B cell (primary cell): Measurements from ENCODE around the gene POLR1E. TPM values are rescaled to one million over a fixed set of nuclear protein-coding genes. Genes with fewer than 3 reads are reported as not detected.
"Not testable (repeated sequence)": the region's sequence is repeated elsewhere in the genome, so short reads cannot be mapped to it uniquely, and the experiment has no call there.

ENCODE experiments used
- ATAC-seq: fragments of 200-7000 bp; cut with Tn5 transposase; one replicate; pipeline ENCODE4 v1.10.0; 2021; ENCODE audit warnings: low read depth, mild to moderate bottlenecking, moderate number of reproducible peaks, moderate library complexity
- CTCF ChIA-PET: fragments of 350-600 bp; sonication (Branson Sonifier 250); formaldehyde crosslinking; loops from one replicate; lab custom pipeline; 2021; ENCODE audit warnings: antibody characterized with exemption, inconsistent platforms; lab: Charles Lee
- POLR2A ChIA-PET: fragments of 350-600 bp; sonication (Branson Sonifier 250); formaldehyde crosslinking; loops from one replicate; lab custom pipeline; 2021; ENCODE audit warnings: antibody characterized with exemption; lab: Charles Lee
- DNase-seq: peaks from one replicate; pipeline ENCODE4 v3.0.0; 2013
- H2AFZ ChIP-seq: 2 replicates; pipeline ENCODE4 v1.6.1; 2012; ENCODE audit warnings: mild to moderate bottlenecking, low read depth, low read length; ENCODE audit not compliant: insufficient read depth, poor library complexity, severe bottlenecking
- H3K27ac ChIP-seq, 2 donors: 1 replicate in 1 of 2; 2 replicates in 1 of 2; pipeline ENCODE4 v1.5.1; 2012 to 2013; ENCODE audit warnings: low read length in 2 of 2, mild to moderate bottlenecking in 2 of 2, moderate library complexity in 1 of 2
- H3K27me3 ChIP-seq, 4 experiments: fragments of 200-600 bp in 1 of 4; sonication (generic) in 1 of 4; replicated peaks in 1 of 4; 1 replicate in 2 of 4; 2 replicates in 2 of 4; pipeline versions ENCODE4 v1.6.1 to v1.7.0; 2013 to 2016; ENCODE audit warnings: low read length in 3 of 4, mild to moderate bottlenecking in 2 of 4, mixed read lengths in 1 of 4, moderate library complexity in 1 of 4; ENCODE audit not compliant: insufficient read depth in 4 of 4, control insufficient read depth in 3 of 4; ENCODE audit errors: control extremely low read depth in 1 of 4
- H3K36me3 ChIP-seq, 2 experiments: replicated peaks in 1 of 2; 1 replicate in 1 of 2; 2 replicates in 1 of 2; pipeline versions ENCODE4 v1.6.1 to v1.7.1; 2013; ENCODE audit warnings: low read length in 1 of 2; ENCODE audit not compliant: insufficient read depth in 2 of 2, control insufficient read depth in 1 of 2; ENCODE audit errors: control extremely low read depth in 1 of 2, extremely low read depth in 1 of 2
- H3K4me1 ChIP-seq, 2 donors: fragments of 200-600 bp in 1 of 2; sonication (generic) in 1 of 2; 1 replicate in 1 of 2; 2 replicates in 1 of 2; pipeline versions ENCODE4 v1.5.1 to v1.6.1; 2013 to 2017; ENCODE audit warnings: low read length in 2 of 2; ENCODE audit not compliant: control insufficient read depth in 2 of 2, insufficient read depth in 2 of 2
- H3K4me2 ChIP-seq: replicated peaks from 2 replicates; pipeline ENCODE3; 2012; ENCODE audit warnings: mild to moderate bottlenecking, low read depth, low read length; ENCODE audit not compliant: poor library complexity, severe bottlenecking
- H3K4me3 ChIP-seq, 5 experiments: fragments of 200-600 bp in 1 of 5; sonication (generic) in 1 of 5; 1 replicate in 3 of 5; 2 replicates in 2 of 5; pipeline versions ENCODE4 v1.5.1 to v1.7.0; 2011 to 2016; ENCODE audit warnings: low read length in 4 of 5, mild to moderate bottlenecking in 4 of 5, low read depth in 2 of 5, control low read depth in 1 of 5, moderate library complexity in 1 of 5; ENCODE audit not compliant: insufficient read depth in 1 of 5; ENCODE audit errors: control extremely low read depth in 1 of 5, extremely low read depth in 1 of 5
- H3K79me2 ChIP-seq: fragments of 200-600 bp; sonication (generic); one replicate; pipeline ENCODE4 v1.6.0; 2016; ENCODE audit warnings: low read length; ENCODE audit not compliant: control insufficient read depth, insufficient read depth
- H3K9ac ChIP-seq: fragments of 200-600 bp; sonication (generic); 2 replicates; pipeline ENCODE4 v1.6.1; 2017; ENCODE audit warnings: mild to moderate bottlenecking, low read length, moderate library complexity
- H3K9me3 ChIP-seq, 3 donors: one replicate each; pipeline versions ENCODE4 v1.6.1 to v1.7.1; 2013; ENCODE audit warnings: low read length in 2 of 3; ENCODE audit not compliant: control insufficient read depth in 2 of 3, insufficient read depth in 1 of 3; ENCODE audit errors: control extremely low read depth in 1 of 3
- H4K20me1 ChIP-seq: 2 replicates; pipeline ENCODE4 v1.6.0; 2012; ENCODE audit warnings: mild to moderate bottlenecking, low read length; ENCODE audit not compliant: insufficient read depth, control insufficient read depth, poor library complexity, severe bottlenecking
- H3K27ac Mint-ChIP-seq: one replicate; pipeline ENCODE4 v1.8.0; 2021; ENCODE audit warnings: mixed read lengths
- H3K27me3 Mint-ChIP-seq: one replicate; pipeline ENCODE4 v1.8.0; 2021; ENCODE audit warnings: mixed read lengths
- H3K4me1 Mint-ChIP-seq: one replicate; pipeline ENCODE4 v1.8.0; 2021; ENCODE audit warnings: mixed read lengths
- H3K4me3 Mint-ChIP-seq: one replicate; pipeline ENCODE4 v1.8.0; 2021; ENCODE audit warnings: mixed read lengths
- H3K9me3 Mint-ChIP-seq: one replicate; pipeline ENCODE4 v1.8.0; 2022; ENCODE audit warnings: mixed read lengths; ENCODE audit not compliant: insufficient read depth
- EZH2 ChIP-seq: IDR thresholded peaks from 2 replicates; pipeline ENCODE4 v1.6.1; 2012; ENCODE audit warnings: borderline replicate concordance, low read depth, mild to moderate bottlenecking, moderate library complexity, low read length; ENCODE audit not compliant: insufficient read depth, poor library complexity, severe bottlenecking
- WGBS: methylation state at CpG from one replicate; pipeline ENCODE4 v1.1.5; 2013; ENCODE audit warnings: missing lambda C conversion rate; ENCODE audit not compliant: insufficient coverage; 5-methylcytosine and 5-hydroxymethylcytosine counted together
- intact Hi-C: fragments of 100-400 bp; cut with micrococcal nuclease; formaldehyde crosslinking; loops from one replicate; pipeline ENCODE4 v1.10.0; 2022
- polyA plus RNA-seq: library from polyadenylated mRNA; depleted of rRNA; stranded (reverse); fragments of >200 nt; gene quantifications from 2 replicates; pipeline ENCODE4 v1.2.3, GENCODE V29; 2012
- total RNA-seq, 2 donors: library from RNA; stranded (reverse); fragments of 120-200 nt in 1 of 2; gene quantifications; 1 replicate in 1 of 2; 2 replicates in 1 of 2; pipeline versions ENCODE4 v1.2.3 to v1.2.4, GENCODE V29; 2013 to 2022
- TF ChIP-seq, protein P1 (sequence below): fragments of 200-600 bp; IDR thresholded peaks from one replicate; pipeline ENCODE4 v1.8.0; 2022; ENCODE audit warnings: antibody characterized with exemption, mild to moderate bottlenecking

POLR1E gene
- total and polyA plus RNA-seq, 2 donors (not counting 1 experiment from before 2014, with no cell fraction given), result 11.6 to 31.0 TPM

DNA sequence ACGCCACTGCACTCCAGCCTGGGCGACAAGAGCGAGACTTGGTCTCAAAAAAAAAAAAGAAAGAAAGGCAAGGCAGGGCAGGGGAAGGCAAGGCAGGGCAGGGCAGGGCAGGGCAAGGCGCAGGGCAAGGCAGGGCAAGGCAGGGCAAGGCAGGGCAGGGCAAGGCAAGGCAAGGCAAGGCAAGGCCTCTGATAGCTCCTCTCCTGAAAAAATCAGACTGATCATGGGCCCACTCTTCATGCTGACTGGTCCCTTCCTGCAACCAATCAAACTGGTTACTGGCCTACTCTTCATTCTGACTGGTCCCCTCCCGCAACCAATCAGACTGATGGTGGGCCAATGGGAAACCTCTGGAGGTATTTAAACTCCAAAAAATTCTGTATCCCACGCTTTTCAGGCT, 17.1 kb upstream of the POLR1E start:
- no peak overlapping the region for H3K4me3 Mint-ChIP-seq
- DNase-seq (no peak), ATAC-seq (no peak)
- H3K9ac ChIP-seq, result no peak overlapping the region
- no peak overlapping the region for H3K4me3 ChIP-seq
- WGBS, result 98% methylated on average over 6 of the region's 6 CpGs
- no peaks in the 10 kb centered on the region for H4K20me1 ChIP-seq
- H3K27ac ChIP-seq, result no peak overlapping the region
- H3K4me1 ChIP-seq, result peaks cover 15 to 22% of the 10 kb centered on the region in 2 donors
- H3K27me3 ChIP-seq, result no peaks in the 10 kb centered on the region
- no peaks in the 10 kb centered on the region for H3K27me3 Mint-ChIP-seq
- H3K27ac Mint-ChIP-seq, result no peak overlapping the region
- TF ChIP-seq, protein P1, sequence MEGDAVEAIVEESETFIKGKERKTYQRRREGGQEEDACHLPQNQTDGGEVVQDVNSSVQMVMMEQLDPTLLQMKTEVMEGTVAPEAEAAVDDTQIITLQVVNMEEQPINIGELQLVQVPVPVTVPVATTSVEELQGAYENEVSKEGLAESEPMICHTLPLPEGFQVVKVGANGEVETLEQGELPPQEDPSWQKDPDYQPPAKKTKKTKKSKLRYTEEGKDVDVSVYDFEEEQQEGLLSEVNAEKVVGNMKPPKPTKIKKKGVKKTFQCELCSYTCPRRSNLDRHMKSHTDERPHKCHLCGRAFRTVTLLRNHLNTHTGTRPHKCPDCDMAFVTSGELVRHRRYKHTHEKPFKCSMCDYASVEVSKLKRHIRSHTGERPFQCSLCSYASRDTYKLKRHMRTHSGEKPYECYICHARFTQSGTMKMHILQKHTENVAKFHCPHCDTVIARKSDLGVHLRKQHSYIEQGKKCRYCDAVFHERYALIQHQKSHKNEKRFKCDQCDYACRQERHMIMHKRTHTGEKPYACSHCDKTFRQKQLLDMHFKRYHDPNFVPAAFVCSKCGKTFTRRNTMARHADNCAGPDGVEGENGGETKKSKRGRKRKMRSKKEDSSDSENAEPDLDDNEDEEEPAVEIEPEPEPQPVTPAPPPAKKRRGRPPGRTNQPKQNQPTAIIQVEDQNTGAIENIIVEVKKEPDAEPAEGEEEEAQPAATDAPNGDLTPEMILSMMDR, result no peak
- no peak for TF ChIP-seq EZH2
- H3K36me3 ChIP-seq, result no peaks in the 10 kb centered on the region
- H3K4me1 Mint-ChIP-seq, result peaks cover 20% of the 10 kb centered on the region
- no peak overlapping the region for H3K4me2 ChIP-seq
- ChIA-PET POLR2A (interaction anchor here (0.7 kb wide), 2 partner anchors 129 to 131 kb away, joined by 4 to 6 read pairs; no protein-coding TSS in a partner anchor), CTCF (no interaction called here)
- H3K9me3 ChIP-seq, result no peaks in the 10 kb centered on the region
- H3K9me3 Mint-ChIP-seq, result no peaks in the 10 kb centered on the region
- intact Hi-C loops, result loop anchor here (5.0 to 10.0 kb wide), 3 partner anchors 109 to 1734 kb away; partner anchors contain the start of genes CREB3, FBXO10 and TLN1
- peaks cover 14% of the 10 kb centered on the region for H3K79me2 ChIP-seq
- no peak overlapping the region for H2AFZ ChIP-seq

DNA sequence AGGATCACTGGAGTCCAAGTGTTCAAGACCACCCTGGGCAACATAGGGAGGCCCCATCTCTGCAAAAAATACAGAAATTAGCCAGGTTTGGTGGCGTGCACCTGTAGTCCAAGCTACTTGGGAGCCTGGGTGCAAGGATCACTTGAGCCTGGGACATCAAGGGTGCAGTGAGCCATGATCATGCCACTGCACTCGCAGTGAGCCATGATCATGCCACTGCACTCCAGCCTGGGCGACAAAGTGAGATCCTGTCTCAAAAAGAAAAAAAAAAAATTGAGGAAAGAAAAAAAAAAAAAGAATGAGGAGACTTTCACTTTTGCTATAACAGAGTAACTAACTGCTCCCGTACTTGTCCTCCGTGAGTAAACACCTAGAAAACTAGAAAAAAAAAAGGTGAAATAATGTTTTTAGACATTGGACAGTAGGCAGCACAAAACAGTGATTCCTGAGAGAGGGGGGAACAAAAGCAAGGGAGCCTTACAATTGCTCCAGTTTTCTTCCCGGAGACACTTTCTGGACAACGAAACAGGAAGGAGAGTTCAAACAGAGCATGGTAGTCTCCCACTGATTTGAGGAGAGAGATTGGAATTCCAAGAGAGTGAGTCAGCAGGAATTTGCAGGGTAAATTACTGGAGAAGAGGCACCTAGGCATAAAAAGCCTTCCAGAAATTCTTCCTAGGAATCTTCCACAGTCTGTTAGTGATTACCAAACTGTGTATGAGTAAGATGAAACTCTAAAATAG, 13.6 kb upstream of the POLR1E start:
- H3K36me3 ChIP-seq, result no peaks in the 10 kb centered on the region
- Mint-ChIP-seq H3K27me3 (no peaks in the 10 kb centered on the region), H3K9me3 (no peaks in the 10 kb centered on the region), H3K27ac (no peak overlapping the region), H3K4me3 (peak overlapping the region; percentile 65), H3K4me1 (peaks cover 10% of the 10 kb centered on the region)
- peak overlapping the region in 4 of 5 experiments; percentile 11 to 47 (median 39) for H3K4me3 ChIP-seq
- no peak overlapping the region for H3K27ac ChIP-seq
- TF ChIP-seq, protein P1, result no peak
- no peak for TF ChIP-seq EZH2
- ATAC-seq (no peak), DNase-seq (no peak)
- no peaks in the 10 kb centered on the region for H3K79me2 ChIP-seq
- no peaks in the 10 kb centered on the region for H4K20me1 ChIP-seq
- peak overlapping the region; percentile 40 for H3K9ac ChIP-seq
- 28% methylated on average over 4 of the region's 7 CpGs for WGBS
- H2AFZ ChIP-seq, result peak overlapping the region; percentile 57
- H3K4me2 ChIP-seq, result peak overlapping the region; percentile 55
- no peaks in the 10 kb centered on the region for H3K27me3 ChIP-seq
- intact Hi-C loops, result no loop called here
- H3K4me1 ChIP-seq, result peaks cover 0 to 7% of the 10 kb centered on the region in 2 donors
- H3K9me3 ChIP-seq, result peaks cover 0 to 11% (median 5%) of the 10 kb centered on the region in 3 donors
- POLR2A ChIA-PET, result interaction anchor here (1.0 kb wide), 1 partner anchor 90 kb away, joined by 9 read pairs; no protein-coding TSS in a partner anchor
- CTCF ChIA-PET, result no interaction called here

- H3K27me3 Mint-ChIP-seq, H3K4me3 ChIP-seq, CTCF ChIA-PET, ATAC-seq, H3K27ac ChIP-seq, H3K27me3 ChIP-seq, H3K4me2 ChIP-seq, H3K36me3 ChIP-seq, intact Hi-C loops, H3K9ac ChIP-seq, H4K20me1 ChIP-seq, H2AFZ ChIP-seq, H3K27ac Mint-ChIP-seq, DNase-seq, H3K9me3 Mint-ChIP-seq, H3K79me2 ChIP-seq, H3K4me3 Mint-ChIP-seq: not testable (repeated sequence)
- WGBS, result 100% methylated on average over 2 of the region's 6 CpGs
- peaks cover 7 to 17% of the 10 kb centered on the region in 2 donors for H3K4me1 ChIP-seq
- POLR2A ChIA-PET, result interaction anchor here (0.6 to 0.7 kb wide), 2 partner anchors 8 to 11 kb away, joined by 4 to 5 read pairs; partner anchors contain the start of gene ZBTB5
- peaks cover 24% of the 10 kb centered on the region for H3K4me1 Mint-ChIP-seq
- peaks cover 0 to 11% (median 5%) of the 10 kb centered on the region in 3 donors for H3K9me3 ChIP-seq
These were observed 11.8 kb upstream of the POLR1E start for GRCh38 chr9:37473982-37474381.
